WTC11 (cell line): Measurements from ENCODE around the gene ATP2C1.

ENCODE experiments used
- CTCF ChIP-seq: fragments of 200-600 bp; IDR thresholded peaks from 2 replicates; pipeline ENCODE4 v1.8.0; 2022; ENCODE audit warnings: antibody characterized with exemption
- ERG ChIP-seq: fragments of 250-450 bp; sonication (Bioruptor Pico); IDR thresholded peaks from 2 replicates; pipeline ENCODE4 v1.8.0; 2021; ENCODE audit warnings: mild to moderate bottlenecking
- ESRRA ChIP-seq: sonication (generic); formaldehyde crosslinking; IDR thresholded peaks from 2 replicates; pipeline ENCODE4 v1.8.1; 2022; ENCODE audit warnings: mild to moderate bottlenecking, missing genetic modification reagents, borderline replicate concordance
- KAT7 ChIP-seq: sonication (generic); formaldehyde crosslinking; IDR thresholded peaks from 2 replicates; pipeline ENCODE4 v1.8.1; 2023; ENCODE audit warnings: missing genetic modification reagents, mild to moderate bottlenecking, borderline replicate concordance
- SP1 ChIP-seq: sonication (generic); formaldehyde crosslinking; conservative IDR thresholded peaks from 2 replicates; pipeline ENCODE4 v1.8.1; 2022; ENCODE audit warnings: missing genetic modification reagents
- USF2 ChIP-seq: sonication (generic); formaldehyde crosslinking; IDR thresholded peaks from 2 replicates; pipeline ENCODE4 v1.8.1; 2023; ENCODE audit warnings: mild to moderate bottlenecking, missing genetic modification reagents, moderate library complexity
- ZNF121 ChIP-seq: sonication (generic); formaldehyde crosslinking; IDR thresholded peaks from 2 replicates; pipeline ENCODE4 v1.8.0; 2023; ENCODE audit warnings: missing genetic modification reagents
- ZNF281 ChIP-seq: sonication (generic); formaldehyde crosslinking; IDR thresholded peaks from 2 replicates; pipeline ENCODE4 v1.8.0; 2023; ENCODE audit warnings: mild to moderate bottlenecking, missing genetic modification reagents
- TF ChIP-seq, protein P1 (sequence below): sonication (generic); formaldehyde crosslinking; IDR thresholded peaks from 2 replicates; pipeline ENCODE4 v1.8.1; 2022; ENCODE audit warnings: mild to moderate bottlenecking, missing genetic modification reagents, moderate library complexity, borderline replicate concordance
- TF ChIP-seq, protein P2 (sequence below): sonication (generic); formaldehyde crosslinking; conservative IDR thresholded peaks from 2 replicates; pipeline ENCODE4 v1.8.1; 2023; ENCODE audit warnings: mild to moderate bottlenecking, low read depth, missing genetic modification reagents, moderate library complexity
- TF ChIP-seq, protein P3 (sequence below): sonication (generic); formaldehyde crosslinking; IDR thresholded peaks from 2 replicates; pipeline ENCODE4 v1.8.0; 2022; ENCODE audit warnings: mild to moderate bottlenecking, missing genetic modification reagents

DNA sequence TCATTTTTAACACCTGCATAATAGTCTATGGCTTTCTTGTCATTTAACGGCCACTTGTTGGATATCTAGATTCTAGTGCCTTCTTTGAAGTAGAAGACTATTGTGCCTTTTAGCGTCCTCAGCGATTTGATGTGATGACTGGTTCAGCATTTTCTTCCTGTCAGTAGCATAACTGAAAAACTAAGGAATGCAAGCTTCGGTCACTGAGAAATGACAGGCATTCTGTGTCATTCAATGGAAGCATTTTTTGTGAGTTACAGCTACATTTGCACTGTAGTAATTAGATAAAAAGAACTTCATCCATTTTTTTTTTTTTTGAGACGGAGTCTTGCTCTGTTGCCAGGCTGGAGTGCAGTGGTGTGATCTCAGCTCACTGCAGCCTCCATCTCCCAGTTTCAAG lies 143.1 kb downstream of the ATP2C1 start:
- TF ChIP-seq CTCF, result no peak
- TF ChIP-seq, protein P1, sequence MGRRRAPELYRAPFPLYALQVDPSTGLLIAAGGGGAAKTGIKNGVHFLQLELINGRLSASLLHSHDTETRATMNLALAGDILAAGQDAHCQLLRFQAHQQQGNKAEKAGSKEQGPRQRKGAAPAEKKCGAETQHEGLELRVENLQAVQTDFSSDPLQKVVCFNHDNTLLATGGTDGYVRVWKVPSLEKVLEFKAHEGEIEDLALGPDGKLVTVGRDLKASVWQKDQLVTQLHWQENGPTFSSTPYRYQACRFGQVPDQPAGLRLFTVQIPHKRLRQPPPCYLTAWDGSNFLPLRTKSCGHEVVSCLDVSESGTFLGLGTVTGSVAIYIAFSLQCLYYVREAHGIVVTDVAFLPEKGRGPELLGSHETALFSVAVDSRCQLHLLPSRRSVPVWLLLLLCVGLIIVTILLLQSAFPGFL (CRISPR knock-in tag), result no peak
- TF ChIP-seq KAT7 (CRISPR knock-in tag), result no peak
- TF ChIP-seq ERG, result no peak
- no peak for TF ChIP-seq SP1 (CRISPR knock-in tag)
- TF ChIP-seq, protein P2, sequence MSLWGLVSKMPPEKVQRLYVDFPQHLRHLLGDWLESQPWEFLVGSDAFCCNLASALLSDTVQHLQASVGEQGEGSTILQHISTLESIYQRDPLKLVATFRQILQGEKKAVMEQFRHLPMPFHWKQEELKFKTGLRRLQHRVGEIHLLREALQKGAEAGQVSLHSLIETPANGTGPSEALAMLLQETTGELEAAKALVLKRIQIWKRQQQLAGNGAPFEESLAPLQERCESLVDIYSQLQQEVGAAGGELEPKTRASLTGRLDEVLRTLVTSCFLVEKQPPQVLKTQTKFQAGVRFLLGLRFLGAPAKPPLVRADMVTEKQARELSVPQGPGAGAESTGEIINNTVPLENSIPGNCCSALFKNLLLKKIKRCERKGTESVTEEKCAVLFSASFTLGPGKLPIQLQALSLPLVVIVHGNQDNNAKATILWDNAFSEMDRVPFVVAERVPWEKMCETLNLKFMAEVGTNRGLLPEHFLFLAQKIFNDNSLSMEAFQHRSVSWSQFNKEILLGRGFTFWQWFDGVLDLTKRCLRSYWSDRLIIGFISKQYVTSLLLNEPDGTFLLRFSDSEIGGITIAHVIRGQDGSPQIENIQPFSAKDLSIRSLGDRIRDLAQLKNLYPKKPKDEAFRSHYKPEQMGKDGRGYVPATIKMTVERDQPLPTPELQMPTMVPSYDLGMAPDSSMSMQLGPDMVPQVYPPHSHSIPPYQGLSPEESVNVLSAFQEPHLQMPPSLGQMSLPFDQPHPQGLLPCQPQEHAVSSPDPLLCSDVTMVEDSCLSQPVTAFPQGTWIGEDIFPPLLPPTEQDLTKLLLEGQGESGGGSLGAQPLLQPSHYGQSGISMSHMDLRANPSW, result no peak
- TF ChIP-seq USF2 (CRISPR knock-in tag), result no peak
- TF ChIP-seq ZNF281 (CRISPR knock-in tag), result no peak
- TF ChIP-seq, protein P3, sequence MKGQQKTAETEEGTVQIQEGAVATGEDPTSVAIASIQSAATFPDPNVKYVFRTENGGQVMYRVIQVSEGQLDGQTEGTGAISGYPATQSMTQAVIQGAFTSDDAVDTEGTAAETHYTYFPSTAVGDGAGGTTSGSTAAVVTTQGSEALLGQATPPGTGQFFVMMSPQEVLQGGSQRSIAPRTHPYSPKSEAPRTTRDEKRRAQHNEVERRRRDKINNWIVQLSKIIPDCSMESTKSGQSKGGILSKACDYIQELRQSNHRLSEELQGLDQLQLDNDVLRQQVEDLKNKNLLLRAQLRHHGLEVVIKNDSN (CRISPR knock-in tag), result no peak
- TF ChIP-seq ESRRA (CRISPR knock-in tag), result no peak
- TF ChIP-seq ZNF121 (CRISPR knock-in tag), result no peak
